ENCODE results near the gene ZMIZ1. TPM values are rescaled to one million over a fixed set of nuclear protein-coding genes. Genes with fewer than 3 reads are reported as not detected.

ZMIZ1 gene
- total and polyA plus RNA-seq, 8 donors: 63.1 to 87.2 (median 76.8) TPM

- H3K4me3 ChIP-seq: no peak overlapping the region
- H3K36me3 ChIP-seq: peaks cover 0 to 37% of the 10 kb centered on the region in 2 donors
- ATAC-seq: no peak
- peaks cover 17 to 43% of the 10 kb centered on the region in 2 donors for H3K4me1 ChIP-seq
- no peak for TF ChIP-seq CTCF (IDR thresholded peaks at IDR 0.05)
- H3K27me3 ChIP-seq: no peaks in the 10 kb centered on the region
- intact Hi-C loops (cut with DNase I): no loop called here
- DNase-seq: peak in 1 of 4 donors; percentile 30
- H3K27ac ChIP-seq: peak overlapping the region in 1 of 2 donors; percentile 68
- no peaks in the 10 kb centered on the region for H3K9me3 ChIP-seq
Measured at GRCh38 chr10:79222186-79222585, 153.4 kb downstream of the ZMIZ1 start.

GRCh38 chr10:79223091-79224048, 154.6 kb downstream of the ZMIZ1 start:
- Histone ChIP-seq H3K27ac (peak overlapping the region; percentile 42 to 68), H3K9me3 (no peaks in the 10 kb centered on the region), H3K27me3 (no peaks in the 10 kb centered on the region), H3K4me3 (no peak overlapping the region), H3K36me3 (peaks cover 0 to 31% of the 10 kb centered on the region in 2 donors), H3K4me1 (peaks cover 17 to 43% of the 10 kb centered on the region in 2 donors)
- DNase-seq (peak in 2 of 4 donors; percentile 85 to 86), ATAC-seq (peak; percentile 78)
- intact Hi-C loops (cut with DNase I): no loop called here
- no peak for TF ChIP-seq CTCF (IDR thresholded peaks at IDR 0.05)

- Histone ChIP-seq H3K36me3 (peaks cover 0 to 33% of the 10 kb centered on the region in 2 donors), H3K27ac (peak overlapping the region; percentile 42 to 68)
Measured at GRCh38 chr10:79224263-79224949, 155.6 kb downstream of the ZMIZ1 start.

GRCh38 chr10:79224992-79225391, 156.2 kb downstream of the ZMIZ1 start:
- no peak overlapping the region for H3K4me3 ChIP-seq
- peaks cover 17 to 59% of the 10 kb centered on the region in 2 donors for H3K4me1 ChIP-seq
- ATAC-seq (no peak), DNase-seq (peak in 1 of 4 donors; percentile 9)
- H3K36me3 ChIP-seq: peaks cover 0 to 33% of the 10 kb centered on the region in 2 donors
- no peak overlapping the region for H3K27ac ChIP-seq
- TF ChIP-seq CTCF (IDR thresholded peaks at IDR 0.05): no peak
- intact Hi-C loops (cut with DNase I): no loop called here
- no peaks in the 10 kb centered on the region for H3K9me3 ChIP-seq
- H3K27me3 ChIP-seq: no peaks in the 10 kb centered on the region

More at GRCh38 chr10:79224263-79224949, 155.6 kb downstream of the ZMIZ1 start:
- H3K4me1 ChIP-seq: peaks cover 17 to 54% of the 10 kb centered on the region in 2 donors
- H3K9me3 ChIP-seq: no peaks in the 10 kb centered on the region
- H3K4me3 ChIP-seq: no peak overlapping the region
- TF ChIP-seq CTCF (IDR thresholded peaks at IDR 0.05): no peak
- DNase-seq: peak in 1 of 4 donors; percentile 50
- no peaks in the 10 kb centered on the region for H3K27me3 ChIP-seq
- ATAC-seq: no peak
- intact Hi-C loops (cut with DNase I): no loop called here

All from left lung (tissue), 10 donors.